K562 (cell line): ENCODE results near the gene NEMF. TPM values are rescaled to one million over a fixed set of nuclear protein-coding genes. Genes with fewer than 3 reads are reported as not detected.

Experiments used
- ATAC-seq: fragments of 200-7000 bp; cut with Tn5 transposase; 3 replicates; pipeline ENCODE4 v1.9.1; 2020; ENCODE audit warnings: moderate library complexity
- BruUV-seq: library from RNA; stranded (reverse); fragments of 400-500 nt; replicated peaks from 2 replicates; lab custom pipeline; 2021; lab: Mats Ljungman, UMichigan
- CTCF ChIA-PET: fragments of 300-600 bp; formaldehyde crosslinking; extraction: SDS; loops from one replicate; lab custom pipeline; 2021; ENCODE audit warnings: low intra/inter-chr PET ratio; lab: Yijun Ruan, JAX
- POLR2A ChIA-PET: fragments of 300-600, 350-650 bp; sonication (Branson Sonifier 250); formaldehyde crosslinking; extraction: SDS; loops from one replicate; lab custom pipeline; 2021; ENCODE audit warnings: antibody characterized with exemption, inconsistent platforms; lab: Yijun Ruan, JAX
- DNase-seq, 4 experiments: peaks; one replicate each; pipeline versions ENCODE4 v3.0.0 to v3.0.0-alpha.2; 2011 to 2018; ENCODE audit warnings: low spot score in 3 of 4, mixed read lengths in 3 of 4; ENCODE audit errors: extremely low read depth in 1 of 4
- FAIRE-seq: peaks from 2 replicates; lab custom pipeline; 2011; peaks lifted over from hg19 to GRCh38; lab: Jason Lieb, UNC
- H2AFZ ChIP-seq: 2 replicates; pipeline ENCODE4 v1.6.0; 2011; ENCODE audit warnings: low read depth, low read length, control low read depth, inconsistent platforms
- H3K27ac ChIP-seq: fragments of 200-600 bp; 3 replicates; pipeline ENCODE4 v1.8.0; 2011; ENCODE audit warnings: low read depth, mild to moderate bottlenecking, control low read depth, inconsistent platforms, low read length, moderate library complexity, mixed read lengths; ENCODE audit errors: extremely low read depth
- H3K27me3 ChIP-seq, 2 experiments: fragments of 300-600 bp in 1 of 2; 2 replicates in 1 of 2; 3 replicates in 1 of 2; pipeline versions ENCODE4 v1.6.0 to v1.8.0; 2011; ENCODE audit warnings: inconsistent platforms in 2 of 2, low read length in 2 of 2, mild to moderate bottlenecking in 1 of 2, mixed read lengths in 1 of 2, moderate library complexity in 1 of 2; ENCODE audit not compliant: control insufficient read depth in 2 of 2, insufficient read depth in 2 of 2
- H3K36me3 ChIP-seq: fragments of 300-600 bp; 3 replicates; pipeline ENCODE4 v1.8.0; 2011; ENCODE audit warnings: mild to moderate bottlenecking, low read length, inconsistent platforms; ENCODE audit not compliant: control insufficient read depth, insufficient read depth
- H3K4me1 ChIP-seq, 2 experiments: fragments of 200-600 bp in 1 of 2; replicated peaks in 1 of 2; 2 replicates in 1 of 2; 3 replicates in 1 of 2; pipeline versions ENCODE4 v1.5.1 to v1.8.0; 2011; ENCODE audit warnings: inconsistent platforms in 2 of 2, low read length in 2 of 2, mild to moderate bottlenecking in 1 of 2, mixed read lengths in 1 of 2, moderate library complexity in 1 of 2; ENCODE audit not compliant: control insufficient read depth in 2 of 2, insufficient read depth in 2 of 2
- H3K4me2 ChIP-seq: 2 replicates; pipeline ENCODE4 v1.6.1; 2011; ENCODE audit warnings: low read length, control low read depth, inconsistent platforms, mixed read lengths; ENCODE audit not compliant: insufficient read depth
- H3K4me3 ChIP-seq: fragments of 200-600 bp; sonication (generic), shearing (Covaris generic); 2 replicates; pipeline ENCODE4 v1.5.1; 2016; ENCODE audit warnings: control low read depth, inconsistent platforms
- H3K79me2 ChIP-seq: fragments of 200-600 bp; 3 replicates; pipeline ENCODE4 v1.8.0; 2011; ENCODE audit warnings: low read length, inconsistent platforms; ENCODE audit not compliant: control insufficient read depth, insufficient read depth
- H3K9ac ChIP-seq, 2 experiments: 2 replicates each; pipeline versions ENCODE4 v1.6.0 to v1.6.1; 2011; ENCODE audit warnings: low read depth in 2 of 2, low read length in 2 of 2, control low read depth in 1 of 2, inconsistent platforms in 1 of 2, mild to moderate bottlenecking in 1 of 2, mixed read lengths in 1 of 2; ENCODE audit not compliant: insufficient read depth in 1 of 2
- H3K9me1 ChIP-seq: one replicate; pipeline ENCODE4 v1.6.0; 2011; ENCODE audit warnings: inconsistent platforms, mild to moderate bottlenecking, low read length, moderate library complexity; ENCODE audit not compliant: control insufficient read depth, insufficient read depth
- H3K9me3 ChIP-seq: replicated peaks from 2 replicates; pipeline ENCODE4 v1.5.1; 2011; ENCODE audit warnings: low read depth, low read length, inconsistent platforms; ENCODE audit not compliant: control insufficient read depth, insufficient read depth
- H4K20me1 ChIP-seq: replicated peaks from 2 replicates; pipeline ENCODE4 v1.6.1; 2011; ENCODE audit warnings: low read length, inconsistent platforms, mixed read lengths; ENCODE audit not compliant: control insufficient read depth, insufficient read depth
- E2F6 ChIP-seq, 2 experiments: IDR thresholded peaks; 2 replicates each; pipeline ENCODE4 v1.6.1; 2011; ENCODE audit warnings: borderline replicate concordance in 1 of 2, control low read depth in 1 of 2, low read depth in 1 of 2, low read length in 1 of 2, mild to moderate bottlenecking in 1 of 2, mixed read lengths in 1 of 2, moderate library complexity in 1 of 2; ENCODE audit not compliant: insufficient read depth in 1 of 2, insufficient read length in 1 of 2, poor library complexity in 1 of 2, severe bottlenecking in 1 of 2; ENCODE audit errors: extremely low read depth in 1 of 2
- EGR1 ChIP-seq: fragments of 450-650 bp; conservative IDR thresholded peaks from 2 replicates; pipeline ENCODE4 v1.6.1; 2017; ENCODE audit warnings: mild to moderate bottlenecking
- GABPA ChIP-seq: fragments of 200-800 bp; sonication (Bioruptor generic); conservative IDR thresholded peaks from 2 replicates; pipeline ENCODE4 v1.6.1; 2016; ENCODE audit warnings: low read depth, missing genetic modification characterization, missing compliant biosample characterization
- GATA2 ChIP-seq: sonication (generic); formaldehyde crosslinking; IDR thresholded peaks from 2 replicates; pipeline ENCODE4 v1.4.0; 2020; ENCODE audit warnings: mild to moderate bottlenecking, missing genetic modification reagents
- NONO ChIP-seq, 2 experiments: fragments of 200-400 bp in 1 of 2; fragments of 450-650 bp in 1 of 2; formaldehyde crosslinking in 1 of 2; IDR thresholded peaks; 2 replicates each; pipeline ENCODE4 v1.6.1; 2017; ENCODE audit warnings: low read depth in 2 of 2, mild to moderate bottlenecking in 2 of 2, moderate library complexity in 2 of 2, low read length in 1 of 2
- POLR2AphosphoS5 ChIP-seq: IDR thresholded peaks from 2 replicates; pipeline ENCODE4 v1.6.1; 2011; ENCODE audit warnings: mild to moderate bottlenecking, low read depth, low read length, moderate library complexity; ENCODE audit not compliant: control insufficient read depth, insufficient read depth
- SAP30 ChIP-seq: fragments of 200-600 bp; sonication (generic); IDR thresholded peaks from 2 replicates; pipeline ENCODE4 v1.6.1; 2012; ENCODE audit warnings: borderline replicate concordance, low read depth, mild to moderate bottlenecking, moderate library complexity, low read length, control low read depth, inconsistent platforms; ENCODE audit not compliant: insufficient read depth, poor library complexity, severe bottlenecking
- ZNF318 ChIP-seq, 2 experiments: fragments of 450-650 bp; IDR thresholded peaks; 2 replicates each; pipeline ENCODE4 v1.6.1; 2016; ENCODE audit warnings: mild to moderate bottlenecking in 2 of 2, borderline replicate concordance in 1 of 2, low read depth in 1 of 2, moderate library complexity in 1 of 2
- WGBS: fragments of 100-300 bp; shearing (Covaris generic); methylation state at CpG from one replicate; pipeline ENCODE4 v1.1.6; 2016; ENCODE audit warnings: low coverage, mixed read lengths; ENCODE audit not compliant: insufficient coverage; ENCODE audit errors: missing lambda C conversion rate; 5-methylcytosine and 5-hydroxymethylcytosine counted together
- in situ Hi-C: fragments of 300-500 bp; cut with MboI; formaldehyde crosslinking; loops from 4 replicates; pipeline ENCODE4 v1.15.0; 2018; ENCODE audit warnings: inconsistent platforms, mixed read lengths
- intact Hi-C: fragments of 100-400 bp; cut with micrococcal nuclease; formaldehyde crosslinking; loops from 2 replicates; pipeline ENCODE4 v1.14.2; 2022
- polyA plus RNA-seq, 8 experiments: library from polyadenylated mRNA; depleted of rRNA in 4 of 8; stranded (reverse) in 5 of 8; unstranded in 3 of 8; fragments of >200 nt; fragmentation: Nextera tagmentation in 2 of 8; fragmentation: Illumina TruSeq in 1 of 8; extraction: Ambion mirVana in 2 of 8; extraction: Trizol in 1 of 8; gene quantifications; 2 replicates each; pipeline versions ENCODE4 v1.2.1 to v1.2.3, GENCODE V29; 2011 to 2014; ENCODE audit warnings: inconsistent platforms in 1 of 8, missing spikeins in 1 of 8
- total RNA-seq, 7 experiments: library from RNA; depleted of rRNA in 6 of 7; stranded (reverse); fragments of >200 nt in 6 of 7; fragmentation: Illumina TruSeq in 2 of 7; extraction: Trizol in 2 of 7; gene quantifications; 2 replicates each; pipeline versions ENCODE4 v1.2.1 to v1.2.3, GENCODE V29; 2011 to 2021; ENCODE audit warnings: low replicate concordance in 1 of 7

NEMF gene
- total and polyA plus RNA-seq, 9 of the 15 experiments (the other 6 are each of a cell fraction or from before 2014, with no cell fraction given), result 38.8 to 94.4 (median 61.0) TPM

- peaks cover 65% of the 10 kb centered on the region for H3K79me2 ChIP-seq
- no peaks in the 10 kb centered on the region for H3K9me1 ChIP-seq
- 0 out of 2 replicates have a peak overlapping the region, but pooled peaks have one; percentile 54 for H2AFZ ChIP-seq
- ChIA-PET CTCF (no interaction called here), POLR2A (interaction anchor here (0.5 to 1.3 kb wide), 3 partner anchors 11 to 92 kb away, joined by 3 to 4 read pairs (median 3); no protein-coding TSS in a partner anchor)
- H3K4me2 ChIP-seq, result peak overlapping the region; percentile 92
- peaks cover 12% of the 10 kb centered on the region; the same call in 1 of the 2 replicates for H4K20me1 ChIP-seq
- peaks cover 26% of the 10 kb centered on the region for H3K36me3 ChIP-seq
- ATAC-seq, result peak; percentile 71
- peaks cover 2 to 9% of the 10 kb centered on the region in 2 experiments; a peak in 4 of 5 replicates for H3K4me1 ChIP-seq
- intact Hi-C loops (loop anchor here (2.0 kb wide), 2 partner anchors 31 to 107 kb away; no protein-coding TSS in a partner anchor), in situ Hi-C loops (no loop called here)
- H3K27ac ChIP-seq, result peak overlapping the region; percentile 95
- H3K9ac ChIP-seq, result peak overlapping the region; percentile 87 to 99
- WGBS, result under 1% methylated on average over 40 of the region's 85 CpGs
- peak; percentile 61 for FAIRE-seq
- no peaks in the 10 kb centered on the region for H3K27me3 ChIP-seq
- no peaks in the 10 kb centered on the region for H3K9me3 ChIP-seq
- BruUV-seq, result TSS peak; percentile 42
- peak; percentile 62 to 74 (median 70) for DNase-seq
- H3K4me3 ChIP-seq, result peak overlapping the region; percentile 75
- TF ChIP-seq POLR2AphosphoS5 (peak; percentile 21; the same call in 1 of the 2 replicates), GABPA (peak; percentile 27), EGR1 (peak; percentile 69), NONO (IDR thresholded peaks at IDR 0.05; ENCODE audit: low read depth in 2 of 2, low read length in 1 of 2) (0 out of 4 replicates have a peak, but pooled peaks of 1 of the 2 experiments have one; percentile 12), ZNF318 (IDR thresholded peaks at IDR 0.05; ENCODE audit: borderline replicate concordance in 1 of 2, low read depth in 1 of 2) (no peak), E2F6 (IDR thresholded peaks at IDR 0.05; ENCODE audit: borderline replicate concordance in 1 of 2, extremely low read depth in 1 of 2, insufficient read depth in 1 of 2, insufficient read length in 1 of 2, low read depth in 1 of 2, low read length in 1 of 2, poor library complexity in 1 of 2, severe bottlenecking in 1 of 2) (peak in 1 of 2 experiments; percentile 19), GATA2 (CRISPR knock-in tag) (no peak), SAP30 (peak; percentile 27)
Measured at GRCh38 chr14:49893309-49894213, 41.0 kb upstream of the NEMF start.
